IMR-90 (cell line): ENCODE data around the gene LAGE3. TPM values are rescaled to one million over a fixed set of nuclear protein-coding genes. Genes with fewer than 3 reads are reported as not detected.
A peak's percentile ranks its signal among the peaks of the same experiment; 100 is the strongest.

Source experiments
- ATAC-seq: fragments of 200-7000 bp; cut with Tn5 transposase; 2 replicates; pipeline ENCODE4 v1.9.1; 2020; ENCODE audit warnings: low read depth, mild to moderate bottlenecking, moderate library complexity
- BruUV-seq: library from RNA; stranded (reverse); fragments of 400-500 nt; replicated peaks from 2 replicates; lab custom pipeline; 2021; lab: Mats Ljungman, UMichigan
- CTCF ChIA-PET: fragments of 300-600 bp; formaldehyde crosslinking; extraction: SDS; loops from one replicate; lab custom pipeline; 2021; ENCODE audit warnings: antibody characterized with exemption; lab: Yijun Ruan, JAX
- POLR2A ChIA-PET: fragments of 300-600 bp; sonication (Branson Sonifier 250); formaldehyde crosslinking; loops from one replicate; lab custom pipeline; 2022; ENCODE audit warnings: antibody characterized with exemption; ENCODE audit not compliant: unreplicated experiment; lab: Charles Lee
- DNase-seq: peaks from one replicate; pipeline ENCODE4 v3.0.0; 2013
- H2AFZ ChIP-seq: replicated peaks from 2 replicates; pipeline ENCODE3; 2013; ENCODE audit warnings: low read length, mild to moderate bottlenecking; ENCODE audit not compliant: poor library complexity
- H2AK5ac ChIP-seq: 2 replicates; pipeline ENCODE4 v1.6.1; 2013; ENCODE audit warnings: low read depth, low read length, inconsistent platforms
- H2AK9ac ChIP-seq: replicated peaks from 2 replicates; pipeline ENCODE3; 2013; ENCODE audit warnings: mild to moderate bottlenecking, low read depth, low read length, moderate library complexity; ENCODE audit not compliant: poor library complexity
- H2BK120ac ChIP-seq: 2 replicates; pipeline ENCODE4 v1.6.1; 2013; ENCODE audit warnings: low read depth, low read length, inconsistent platforms
- H2BK15ac ChIP-seq: 3 replicates; pipeline ENCODE4 v1.6.1; 2013; ENCODE audit warnings: low read depth, low read length, inconsistent platforms
- H2BK20ac ChIP-seq: 2 replicates; pipeline ENCODE4 v1.6.1; 2013; ENCODE audit warnings: low read depth, mild to moderate bottlenecking, inconsistent platforms, low read length, moderate library complexity
- H2BK5ac ChIP-seq: 2 replicates; pipeline ENCODE4 v1.6.1; 2013; ENCODE audit warnings: mild to moderate bottlenecking, low read depth, low read length, inconsistent platforms; ENCODE audit not compliant: poor library complexity, severe bottlenecking
- H3K14ac ChIP-seq: replicated peaks from 2 replicates; pipeline ENCODE4 v1.6.1; 2013; ENCODE audit warnings: low read depth, low read length, inconsistent platforms
- H3K18ac ChIP-seq: 2 replicates; pipeline ENCODE4 v1.6.1; 2013; ENCODE audit warnings: low read depth, low read length, control low read depth
- H3K23ac ChIP-seq: 2 replicates; pipeline ENCODE4 v1.6.1; 2013; ENCODE audit warnings: low read depth, low read length, inconsistent platforms
- H3K27ac ChIP-seq: 2 replicates; pipeline ENCODE4 v1.5.1; 2013; ENCODE audit warnings: mild to moderate bottlenecking, control low read depth, low read length; ENCODE audit not compliant: insufficient read depth
- H3K27me3 ChIP-seq: 2 replicates; pipeline ENCODE4 v1.6.1; 2013; ENCODE audit warnings: low read length; ENCODE audit not compliant: control insufficient read depth, insufficient read depth
- H3K36me3 ChIP-seq: 2 replicates; pipeline ENCODE4 v1.6.1; 2013; ENCODE audit warnings: low read length, mixed read lengths; ENCODE audit not compliant: control insufficient read depth, insufficient read depth
- H3K4ac ChIP-seq: 2 replicates; pipeline ENCODE4 v1.6.1; 2013; ENCODE audit warnings: low read depth, low read length, inconsistent platforms
- H3K4me1 ChIP-seq: 2 replicates; pipeline ENCODE4 v1.6.1; 2013; ENCODE audit warnings: low read length, mixed read lengths; ENCODE audit not compliant: control insufficient read depth, insufficient read depth
- H3K4me2 ChIP-seq: 2 replicates; pipeline ENCODE4 v1.6.1; 2013; ENCODE audit warnings: low read depth, mild to moderate bottlenecking, control low read depth, low read length, moderate library complexity
- H3K4me3 ChIP-seq: 2 replicates; pipeline ENCODE4 v1.5.1; 2013; ENCODE audit warnings: low read depth, mild to moderate bottlenecking, control low read depth, low read length, moderate library complexity; ENCODE audit not compliant: insufficient read depth
- H3K56ac ChIP-seq: 2 replicates; pipeline ENCODE4 v1.6.1; 2013; ENCODE audit warnings: low read length, inconsistent platforms; ENCODE audit not compliant: insufficient read depth; ENCODE audit errors: extremely low read depth
- H3K79me1 ChIP-seq, 2 experiments: 2 replicates each; pipeline ENCODE4 v1.6.1; 2013; ENCODE audit warnings: low read length in 2 of 2, inconsistent platforms in 1 of 2, low read depth in 1 of 2
- H3K9ac ChIP-seq: 2 replicates; pipeline ENCODE4 v1.6.1; 2013; ENCODE audit warnings: low read depth, low read length, control low read depth
- H3K9me1 ChIP-seq: 2 replicates; pipeline ENCODE4 v1.6.1; 2013; ENCODE audit warnings: low read length, inconsistent platforms; ENCODE audit not compliant: insufficient read depth
- H3K9me3 ChIP-seq: 2 replicates; pipeline ENCODE4 v1.6.1; 2013; ENCODE audit warnings: low read length; ENCODE audit not compliant: control insufficient read depth, insufficient read depth
- H4K20me1 ChIP-seq: 2 replicates; pipeline ENCODE4 v1.6.1; 2013; ENCODE audit warnings: low read length, inconsistent platforms; ENCODE audit not compliant: insufficient read depth
- H4K5ac ChIP-seq: 2 replicates; pipeline ENCODE4 v1.6.1; 2013; ENCODE audit warnings: mild to moderate bottlenecking, low read depth, low read length, control low read depth
- H4K8ac ChIP-seq, 2 experiments: 2 replicates each; pipeline ENCODE4 v1.6.1; 2013; ENCODE audit warnings: low read depth in 2 of 2, low read length in 2 of 2, control low read depth in 1 of 2, inconsistent platforms in 1 of 2
- H4K91ac ChIP-seq: 2 replicates; pipeline ENCODE4 v1.6.1; 2013; ENCODE audit warnings: low read depth, low read length, inconsistent platforms; ENCODE audit not compliant: insufficient read depth
- BHLHE40 ChIP-seq: fragments of 150-350 bp; IDR thresholded peaks from 2 replicates; pipeline ENCODE4 v1.6.1; 2016; ENCODE audit warnings: mild to moderate bottlenecking, low read depth, low read length
- CEBPB ChIP-seq: IDR thresholded peaks from 2 replicates; pipeline ENCODE4 v1.6.1; 2012; ENCODE audit warnings: low read depth, low read length, improper control_type of control experiment
- MAFK ChIP-seq: IDR thresholded peaks from 2 replicates; pipeline ENCODE4 v1.6.1; 2012; ENCODE audit warnings: low read depth, low read length, improper control_type of control experiment
- MAZ ChIP-seq: IDR thresholded peaks from 2 replicates; pipeline ENCODE4 v1.6.1; 2012; ENCODE audit warnings: low read depth, mild to moderate bottlenecking, low read length, improper control_type of control experiment, moderate library complexity, borderline replicate concordance
- MXI1 ChIP-seq: IDR thresholded peaks from 2 replicates; pipeline ENCODE4 v1.6.1; 2012; ENCODE audit warnings: low read depth, mild to moderate bottlenecking, low read length, moderate library complexity, borderline replicate concordance
- NFE2L2 ChIP-seq: fragments of 150-350 bp; IDR thresholded peaks from 2 replicates; pipeline ENCODE4 v1.6.1; 2016; ENCODE audit warnings: low read depth, mild to moderate bottlenecking, low read length
- POLR2A ChIP-seq: IDR thresholded peaks from 2 replicates; pipeline ENCODE4 v1.6.1; 2012; ENCODE audit warnings: mild to moderate bottlenecking, low read depth, low read length
- WGBS, 2 experiments: methylation state at CpG; one replicate each; pipeline versions ENCODE4 v1.1.5 to v1.1.7; 2013; ENCODE audit warnings: missing lambda C conversion rate in 2 of 2; ENCODE audit not compliant: insufficient read length in 1 of 2; ENCODE audit errors: extremely low coverage in 2 of 2; 5-methylcytosine and 5-hydroxymethylcytosine counted together
- dilution Hi-C: fragments of 300-500 bp; cut with HindIII; formaldehyde crosslinking; loops from one replicate; pipeline ENCODE4 v1.14.3; 2018; ENCODE audit warnings: low sequenced_read_pairs; ENCODE audit not compliant: unreplicated experiment
- in situ Hi-C: fragments of 300-500 bp; cut with MboI; formaldehyde crosslinking; loops from 3 replicates; pipeline ENCODE4 v1.14.3; 2019; ENCODE audit warnings: low sequenced_read_pairs, inconsistent platforms, mixed read lengths
- intact Hi-C: fragments of 100-400 bp; cut with micrococcal nuclease; formaldehyde crosslinking; loops from 2 replicates; pipeline ENCODE4 v1.10.0; 2022
- polyA plus RNA-seq, 3 experiments: library from polyadenylated mRNA; depleted of rRNA; stranded (reverse); fragments of >200 nt; gene quantifications; 2 replicates each; pipeline ENCODE4 v1.2.3, GENCODE V29; 2012; ENCODE audit warnings: low replicate concordance in 1 of 3
- total RNA-seq: library from RNA; depleted of rRNA; stranded (reverse); fragments of >200 nt; gene quantifications from 2 replicates; pipeline ENCODE4 v1.2.3, GENCODE V29; 2012

The LAGE3 gene
- total and polyA plus RNA-seq, 2 of the 4 experiments (the other 2 are of a cell fraction), result 3.6 to 14.8 TPM

DNA sequence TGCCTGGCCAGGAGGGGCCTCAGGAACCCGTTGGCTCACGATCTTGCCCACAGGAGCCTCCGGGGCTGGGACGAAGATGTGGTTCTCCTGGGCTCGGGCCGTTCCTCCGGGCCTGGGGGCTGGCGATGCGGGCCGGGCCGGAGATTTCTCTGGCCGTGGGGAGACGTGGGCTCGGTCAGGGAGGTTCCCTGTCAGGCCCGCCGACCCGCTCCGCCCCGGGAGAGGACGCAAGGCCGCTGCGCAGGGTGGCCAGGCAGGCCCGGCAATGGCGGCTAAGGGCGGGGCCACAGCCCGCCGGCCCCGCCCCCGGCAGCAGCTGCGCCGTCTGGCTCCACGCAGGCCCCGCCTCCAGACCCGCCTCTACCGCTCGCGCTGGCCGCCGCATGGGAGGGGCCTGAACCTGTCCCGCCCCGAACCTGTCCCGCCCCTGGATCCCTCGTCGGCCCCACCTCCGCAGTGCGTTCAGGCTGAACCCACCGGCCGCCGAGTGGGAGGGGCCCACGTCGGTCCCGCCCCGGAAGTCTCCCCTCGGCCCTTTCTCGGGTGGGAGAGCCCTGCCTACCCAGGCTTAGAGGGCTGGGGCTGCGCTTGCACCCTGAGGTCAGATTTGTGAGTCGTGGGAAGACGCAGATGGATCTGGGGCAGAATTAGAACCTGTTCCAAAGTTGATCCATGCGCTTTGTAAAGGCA is 37.0 kb upstream of the LAGE3 start, which contains the start of gene FAM3A:
FAM3A (minus strand) TSS at position 267 of the 690 bp plus-strand sequence. CDS start 460 bp downstream, outside the sequence.
- H2BK20ac ChIP-seq, result no peak within 1 kb of the TSS
- H3K27me3 ChIP-seq, result no peaks in the 10 kb centered on the region
- peak within 1 kb of the TSS; percentile 85 for H2AFZ ChIP-seq
- H2BK120ac ChIP-seq, result no peak within 1 kb of the TSS
- peak within 1 kb of the TSS; percentile 87 for H3K4me3 ChIP-seq
- in situ Hi-C loops (no loop called here), intact Hi-C loops (loop anchor here (2.0 kb wide), 2 partner anchors 25 to 31 kb away; partner anchors contain the start of genes G6PD, IKBKG and SLC10A3), dilution Hi-C loops (no loop called here)
- no peaks in the 10 kb centered on the region; the same call in 1 of the 2 replicates for H3K36me3 ChIP-seq
- peaks cover 3% of the 10 kb centered on the region for H3K9me1 ChIP-seq
- peak within 1 kb of the TSS; percentile 73 for H4K91ac ChIP-seq
- H2AK5ac ChIP-seq, result peak within 1 kb of the TSS; percentile 81
- peak within 1 kb of the TSS; percentile 68 for H3K14ac ChIP-seq
- no TSS peak for BruUV-seq
- H4K8ac ChIP-seq, result peak within 1 kb of the TSS; percentile 40 to 83; a peak in 3 of 4 replicates
- no peak within 1 kb of the TSS for H2BK15ac ChIP-seq
- peak within 1 kb of the TSS; percentile 91 for H3K27ac ChIP-seq
- H3K56ac ChIP-seq, result peak within 1 kb of the TSS; percentile 71; the same call in 1 of the 2 replicates
- peak within 1 kb of the TSS; percentile 90 for H2AK9ac ChIP-seq
- H4K20me1 ChIP-seq, result no peaks in the 10 kb centered on the region
- DNase-seq (peak; percentile 85), ATAC-seq (peak; percentile 96)
- H3K18ac ChIP-seq, result peak within 1 kb of the TSS; percentile 45
- CTCF ChIA-PET, result no interaction called here
- H3K23ac ChIP-seq, result peak within 1 kb of the TSS; percentile 78
- peak within 1 kb of the TSS; percentile 79 for H3K9ac ChIP-seq
- peak within 1 kb of the TSS; percentile 94 for H3K4me2 ChIP-seq
- peak within 1 kb of the TSS; percentile 80 for H2BK5ac ChIP-seq
- 39% methylated on average over 20 of the region's 59 CpGs; no CpG with 5 or more reads in 1 of the 2 experiments for WGBS, 2 experiments
- POLR2A ChIA-PET, result interaction anchor here (0.7 kb wide), 1 partner anchor 19 kb away, joined by 3 read pairs; no protein-coding TSS in a partner anchor
- TF ChIP-seq CEBPB, result no peak
- peak; percentile 71; the same call in 1 of the 2 replicates for TF ChIP-seq POLR2A
- TF ChIP-seq MAFK, result no peak
- TF ChIP-seq MXI1, result 0 out of 2 replicates have a peak, but pooled peaks have one; percentile 5
- no peak for TF ChIP-seq BHLHE40
- no peak for TF ChIP-seq NFE2L2
- TF ChIP-seq MAZ, result no peak
- no peaks in the 10 kb centered on the region for H3K9me3 ChIP-seq
- H3K79me1 ChIP-seq, result peaks cover 8 to 12% of the 10 kb centered on the region in 2 experiments; a peak in 2 of 4 replicates
- peaks cover 8% of the 10 kb centered on the region; the same call in 1 of the 2 replicates for H3K4me1 ChIP-seq
- H4K5ac ChIP-seq, result peak within 1 kb of the TSS; percentile 27
- peak within 1 kb of the TSS; percentile 62 for H3K4ac ChIP-seq
